Activated naive CD4-positive, alpha-beta T cell treated with anti-CD3 and anti-CD28 coated beads for 36 hours (primary cell): Measurements from ENCODE around the gene KRTAP3-3. TPM values are rescaled to one million over a fixed set of nuclear protein-coding genes. Genes with fewer than 3 reads are reported as not detected.

Source experiments
- CTCF ChIA-PET: fragments of 350-600 bp; sonication (Branson Sonifier 250); formaldehyde crosslinking; loops from one replicate; lab custom pipeline; 2021; ENCODE audit warnings: antibody characterized with exemption; lab: Charles Lee
- DNase-seq: peaks from one replicate; pipeline ENCODE4 v3.0.0-alpha.2; 2020
- H3K27ac Mint-ChIP-seq: one replicate; pipeline ENCODE4 v1.8.0; 2021; ENCODE audit warnings: mild to moderate bottlenecking, mixed read lengths
- H3K27me3 Mint-ChIP-seq: one replicate; pipeline ENCODE4 v1.8.0; 2021; ENCODE audit warnings: low read depth, mixed read lengths
- H3K36me3 Mint-ChIP-seq: one replicate; pipeline ENCODE4 v1.8.0; 2021; ENCODE audit warnings: low read depth, mixed read lengths
- H3K4me1 Mint-ChIP-seq: one replicate; pipeline ENCODE4 v1.8.0; 2021; ENCODE audit warnings: low read depth, mixed read lengths
- H3K4me3 Mint-ChIP-seq: one replicate; pipeline ENCODE4 v1.8.0; 2021; ENCODE audit warnings: mild to moderate bottlenecking, moderate library complexity, mixed read lengths
- H3K9me3 Mint-ChIP-seq: one replicate; pipeline ENCODE4 v1.8.0; 2021; ENCODE audit warnings: mixed read lengths
- intact Hi-C: fragments of 100-400 bp; cut with micrococcal nuclease; formaldehyde crosslinking; loops from one replicate; pipeline ENCODE4 v1.15.1; 2023
- total RNA-seq, 2 experiments: library from RNA; stranded (reverse); gene quantifications; one replicate each; pipeline ENCODE4 v1.2.3, GENCODE V29; 2021

KRTAP3-3 gene
- total RNA-seq, 2 experiments from 2014 or later: not detected

GRCh38 chr17:40951011-40951622 lies 42.8 kb downstream of the KRTAP3-3 start:
- no peaks in the 10 kb centered on the region for H3K9me3 Mint-ChIP-seq
- intact Hi-C loops: no loop called here
- DNase-seq: no peak
- peaks cover 28% of the 10 kb centered on the region for H3K27me3 Mint-ChIP-seq
- no peaks in the 10 kb centered on the region for H3K4me1 Mint-ChIP-seq
- no peak overlapping the region for H3K27ac Mint-ChIP-seq
- H3K36me3 Mint-ChIP-seq: no peaks in the 10 kb centered on the region
- H3K4me3 Mint-ChIP-seq: no peak overlapping the region
- CTCF ChIA-PET: no interaction called here

GRCh38 chr17:40950176-40950575 lies 43.8 kb downstream of the KRTAP3-3 start:
- Mint-ChIP-seq H3K36me3 (no peaks in the 10 kb centered on the region), H3K9me3 (no peaks in the 10 kb centered on the region), H3K27ac (no peak overlapping the region), H3K4me1 (no peaks in the 10 kb centered on the region), H3K27me3 (peaks cover 28% of the 10 kb centered on the region), H3K4me3 (no peak overlapping the region)
- intact Hi-C loops: no loop called here
- CTCF ChIA-PET: interaction anchor here (0.6 kb wide), 1 partner anchor 13 kb away, joined by 3 read pairs; no protein-coding TSS in a partner anchor
- DNase-seq: no peak

GRCh38 chr17:40949418-40949817 lies 44.5 kb downstream of the KRTAP3-3 start:
- intact Hi-C loops: no loop called here
- H3K36me3 Mint-ChIP-seq: no peaks in the 10 kb centered on the region
- CTCF ChIA-PET: interaction anchor here (0.6 kb wide), 1 partner anchor 211 kb away, joined by 4 read pairs; the partner anchor contains the start of gene KRTAP4-4

GRCh38 chr17:40947929-40948328 lies 46.0 kb downstream of the KRTAP3-3 start:
- H3K36me3 Mint-ChIP-seq: no peaks in the 10 kb centered on the region
- no peak for DNase-seq
- no peak overlapping the region for H3K27ac Mint-ChIP-seq
- H3K4me3 Mint-ChIP-seq: no peak overlapping the region
- H3K4me1 Mint-ChIP-seq: no peaks in the 10 kb centered on the region
- H3K27me3 Mint-ChIP-seq: peaks cover 36% of the 10 kb centered on the region
- intact Hi-C loops: no loop called here
- no peaks in the 10 kb centered on the region for H3K9me3 Mint-ChIP-seq
- CTCF ChIA-PET: interaction anchor here (1.3 kb wide), 1 partner anchor 23 kb away, joined by 3 read pairs; no protein-coding TSS in a partner anchor

More at GRCh38 chr17:40949418-40949817, 44.5 kb downstream of the KRTAP3-3 start:
- Mint-ChIP-seq H3K27me3 (peaks cover 28% of the 10 kb centered on the region), H3K4me1 (no peaks in the 10 kb centered on the region), H3K27ac (no peak overlapping the region), H3K9me3 (no peaks in the 10 kb centered on the region), H3K4me3 (no peak overlapping the region)
- DNase-seq: no peak

GRCh38 chr17:40945414-40945813 lies 48.5 kb downstream of the KRTAP3-3 start:
- Mint-ChIP-seq H3K27me3 (peaks cover 35% of the 10 kb centered on the region), H3K9me3 (no peaks in the 10 kb centered on the region), H3K4me3 (no peak overlapping the region), H3K36me3 (no peaks in the 10 kb centered on the region), H3K27ac (no peak overlapping the region), H3K4me1 (no peaks in the 10 kb centered on the region)
- no peak for DNase-seq
- intact Hi-C loops: no loop called here
- CTCF ChIA-PET: no interaction called here

- CTCF ChIA-PET: no interaction called here
- Mint-ChIP-seq H3K4me3 (no peak overlapping the region), H3K4me1 (no peaks in the 10 kb centered on the region), H3K9me3 (no peaks in the 10 kb centered on the region), H3K36me3 (no peaks in the 10 kb centered on the region), H3K27me3 (peaks cover 33% of the 10 kb centered on the region), H3K27ac (no peak overlapping the region)
- intact Hi-C loops: no loop called here
- no peak for DNase-seq
These were observed 49.4 kb downstream of the KRTAP3-3 start for GRCh38 chr17:40944531-40944930.

Other genes starting within 250 kb of the KRTAP3-3 start
- gene KRT25, start 238.8 kb downstream of the KRTAP3-3 start, total RNA-seq: not detected
- not detected for gene KRT26, start 222.0 kb downstream of the KRTAP3-3 start, total RNA-seq
- gene KRT27, start 211.6 kb downstream of the KRTAP3-3 start, total RNA-seq: not detected
- gene KRT28, start 194.2 kb downstream of the KRTAP3-3 start, total RNA-seq: not detected
- 10 to 100 TPM; 32.5 to 34.7 TPM for gene KRT10, start 171.6 kb downstream of the KRTAP3-3 start, total RNA-seq
- gene KRT12, start 126.9 kb downstream of the KRTAP3-3 start, total RNA-seq: not detected
- not detected for gene KRT20, start 108.9 kb downstream of the KRTAP3-3 start, total RNA-seq
- not detected for gene KRT23, start 56.5 kb downstream of the KRTAP3-3 start, total RNA-seq
- not detected for gene KRT39, start 27.2 kb downstream of the KRTAP3-3 start, total RNA-seq
- gene KRT40, start 9.8 kb downstream of the KRTAP3-3 start, total RNA-seq: not detected
- gene KRTAP3-2, start 5.7 kb upstream of the KRTAP3-3 start, total RNA-seq: not detected
- gene KRTAP3-1, start 15.0 kb upstream of the KRTAP3-3 start, total RNA-seq: not detected
- not detected for gene KRTAP1-5, start 33.0 kb upstream of the KRTAP3-3 start, total RNA-seq
- gene KRTAP1-4, start 36.0 kb upstream of the KRTAP3-3 start, total RNA-seq: not detected
- not detected for gene KRTAP1-3, start 40.7 kb upstream of the KRTAP3-3 start, total RNA-seq
- not detected for gene KRTAP1-1, start 47.3 kb upstream of the KRTAP3-3 start, total RNA-seq
- gene KRTAP2-1, start 53.2 kb upstream of the KRTAP3-3 start, total RNA-seq: not detected
- not detected for gene KRTAP2-2, start 61.1 kb upstream of the KRTAP3-3 start, total RNA-seq
- not detected for gene KRTAP2-3, start 66.0 kb upstream of the KRTAP3-3 start, total RNA-seq
- gene KRTAP2-4, start 71.7 kb upstream of the KRTAP3-3 start, total RNA-seq: not detected
- gene KRTAP4-7, start 90.0 kb upstream of the KRTAP3-3 start, total RNA-seq: not detected
- gene KRTAP4-8, start 104.0 kb upstream of the KRTAP3-3 start, total RNA-seq: not detected
- gene KRTAP4-16, start 108.0 kb upstream of the KRTAP3-3 start, total RNA-seq: not detected
- gene KRTAP4-9, start 111.2 kb upstream of the KRTAP3-3 start, total RNA-seq: not detected
- gene KRTAP4-11, start 124.2 kb upstream of the KRTAP3-3 start, total RNA-seq: not detected
- gene KRTAP4-12, start 130.0 kb upstream of the KRTAP3-3 start, total RNA-seq: not detected
- gene KRTAP4-6, start 146.4 kb upstream of the KRTAP3-3 start, total RNA-seq: not detected
- gene KRTAP4-5, start 155.7 kb upstream of the KRTAP3-3 start, total RNA-seq: not detected
- gene KRTAP4-4, start 166.6 kb upstream of the KRTAP3-3 start, total RNA-seq: not detected
- not detected for gene KRTAP4-3, start 174.1 kb upstream of the KRTAP3-3 start, total RNA-seq
- gene KRTAP4-2, start 184.1 kb upstream of the KRTAP3-3 start, total RNA-seq: not detected
- not detected for gene KRTAP4-1, start 190.7 kb upstream of the KRTAP3-3 start, total RNA-seq
- not detected for gene KRTAP9-1, start 195.7 kb upstream of the KRTAP3-3 start, total RNA-seq
- gene KRTAP9-2, start 232.5 kb upstream of the KRTAP3-3 start, total RNA-seq: not detected
- not detected for gene KRTAP9-3, start 238.3 kb upstream of the KRTAP3-3 start, total RNA-seq
- not detected for gene KRTAP9-8, start 243.8 kb upstream of the KRTAP3-3 start, total RNA-seq